Measurements from ENCODE around the gene RTTN. TPM values are rescaled to one million over a fixed set of nuclear protein-coding genes. Genes with fewer than 3 reads are reported as not detected.

The RTTN gene
- polyA plus RNA-seq, 2 of the 4 experiments (the other 2 are of a cell fraction), result 8.4 to 24.6 TPM

DNA sequence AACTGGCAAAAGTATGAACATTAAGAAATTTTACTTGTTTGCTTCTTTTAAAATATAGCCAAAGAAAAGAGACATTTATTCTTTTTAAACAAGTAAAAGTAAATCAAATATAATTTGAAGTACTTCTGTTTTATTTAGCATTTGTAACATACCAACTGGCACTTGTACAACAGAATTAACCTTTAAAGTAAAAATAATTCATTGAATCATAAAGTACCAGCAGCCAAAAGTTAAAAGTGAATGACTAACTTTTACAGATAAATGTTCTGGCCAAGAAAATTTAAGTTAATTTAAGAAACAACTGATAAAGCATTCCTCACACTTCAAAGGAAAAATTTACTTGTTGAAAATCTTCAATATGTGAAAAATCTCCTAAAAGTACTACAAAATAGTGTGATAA lies 23.8 kb downstream of the RTTN start:
- TF ChIP-seq, protein P1, sequence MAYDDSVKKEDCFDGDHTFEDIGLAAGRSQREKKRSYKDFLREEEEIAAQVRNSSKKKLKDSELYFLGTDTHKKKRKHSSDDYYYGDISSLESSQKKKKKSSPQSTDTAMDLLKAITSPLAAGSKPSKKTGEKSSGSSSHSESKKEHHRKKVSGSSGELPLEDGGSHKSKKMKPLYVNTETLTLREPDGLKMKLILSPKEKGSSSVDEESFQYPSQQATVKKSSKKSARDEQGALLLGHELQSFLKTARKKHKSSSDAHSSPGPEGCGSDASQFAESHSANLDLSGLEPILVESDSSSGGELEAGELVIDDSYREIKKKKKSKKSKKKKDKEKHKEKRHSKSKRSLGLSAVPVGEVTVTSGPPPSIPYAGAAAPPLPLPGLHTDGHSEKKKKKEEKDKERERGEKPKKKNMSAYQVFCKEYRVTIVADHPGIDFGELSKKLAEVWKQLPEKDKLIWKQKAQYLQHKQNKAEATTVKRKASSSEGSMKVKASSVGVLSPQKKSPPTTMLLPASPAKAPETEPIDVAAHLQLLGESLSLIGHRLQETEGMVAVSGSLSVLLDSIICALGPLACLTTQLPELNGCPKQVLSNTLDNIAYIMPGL (CRISPR knock-in tag; IDR thresholded peaks at IDR 0.05; ENCODE audit: borderline replicate concordance), result no peak
- TF ChIP-seq POLR2AphosphoS2 (conservative IDR thresholded peaks at IDR 0.05; ENCODE audit: low read length) (no peak), FOSL2 (IDR thresholded peaks at IDR 0.05) (no peak), FOSL2 (CRISPR knock-in tag; IDR thresholded peaks at IDR 0.05) (no peak), RNF2 (IDR thresholded peaks at IDR 0.05; ENCODE audit: borderline replicate concordance, low read depth) (no peak)
- TF ChIP-seq, protein P2, sequence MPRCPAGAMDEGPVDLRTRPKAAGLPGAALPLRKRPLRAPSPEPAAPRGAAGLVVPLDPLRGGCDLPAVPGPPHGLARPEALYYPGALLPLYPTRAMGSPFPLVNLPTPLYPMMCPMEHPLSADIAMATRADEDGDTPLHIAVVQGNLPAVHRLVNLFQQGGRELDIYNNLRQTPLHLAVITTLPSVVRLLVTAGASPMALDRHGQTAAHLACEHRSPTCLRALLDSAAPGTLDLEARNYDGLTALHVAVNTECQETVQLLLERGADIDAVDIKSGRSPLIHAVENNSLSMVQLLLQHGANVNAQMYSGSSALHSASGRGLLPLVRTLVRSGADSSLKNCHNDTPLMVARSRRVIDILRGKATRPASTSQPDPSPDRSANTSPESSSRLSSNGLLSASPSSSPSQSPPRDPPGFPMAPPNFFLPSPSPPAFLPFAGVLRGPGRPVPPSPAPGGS (IDR thresholded peaks at IDR 0.05), result no peak
- ChIA-PET CTCF (no interaction called here), POLR2A (no interaction called here)
- no peak for FAIRE-seq
- peaks cover 63% of the 10 kb centered on the region for H3K4me1 ChIP-seq
- H3K4me2 ChIP-seq, result peak overlapping the region; percentile 77
- no peaks in the 10 kb centered on the region for H3K9me3 ChIP-seq
- H3K4me3 ChIP-seq, result no peak overlapping the region
- no peak for ATAC-seq
- H3K27ac ChIP-seq, result peak overlapping the region in 1 of 2 experiments; percentile 81; a peak in 4 of 6 replicates
- DNase-seq (ENCODE audit: low read depth in 1 of 2, low spot score in 1 of 2), result no peak

DNA sequence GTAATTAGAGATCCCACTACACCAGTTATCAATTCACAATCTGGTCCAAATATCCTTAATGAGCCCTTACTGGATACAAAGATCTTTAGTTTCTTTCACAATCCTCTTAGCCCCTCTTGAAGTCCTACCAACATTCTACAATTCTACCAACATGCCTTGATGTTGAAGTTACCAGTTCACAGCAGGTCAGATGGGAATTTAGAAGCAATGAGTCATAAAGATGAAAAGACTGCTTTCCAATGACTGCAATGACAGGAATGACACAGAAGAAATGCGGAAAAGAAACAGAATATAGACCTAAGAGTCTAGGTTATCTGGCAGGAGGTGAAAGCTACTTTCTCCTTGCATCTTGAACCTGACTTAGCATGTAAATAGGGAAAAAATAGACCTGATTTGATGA lies 24.5 kb downstream of the RTTN start:
- peak; percentile 89 to 91 for ATAC-seq
- peaks cover 69% of the 10 kb centered on the region for H3K4me1 ChIP-seq
- H3K4me3 ChIP-seq, result no peak overlapping the region
- 0% methylated on average over 1 of the region's 1 CpG for WGBS (ENCODE audit: missing lambda C conversion rate)
- POLR2A ChIA-PET, result no interaction called here
- no peaks in the 10 kb centered on the region for H3K9me3 ChIP-seq
- peak overlapping the region; percentile 77 for H3K4me2 ChIP-seq
- peak; percentile 95 for FAIRE-seq
- CTCF ChIA-PET, result no interaction called here
- H3K27ac ChIP-seq, result peak overlapping the region; percentile 81 to 96
- TF ChIP-seq EHF (CRISPR knock-in tag; IDR thresholded peaks at IDR 0.05) (no peak), FOSL2 (IDR thresholded peaks at IDR 0.05) (peak; percentile 90), FOSL2 (CRISPR knock-in tag; IDR thresholded peaks at IDR 0.05) (peak; percentile 96), RFX5 (IDR thresholded peaks at IDR 0.05) (no peak), CEBPB (IDR thresholded peaks at IDR 0.05) (peak; percentile 53 to 65; a peak in 2 of 4 replicates), MAX (IDR thresholded peaks at IDR 0.05) (peak; percentile 41), RCOR1 (IDR thresholded peaks at IDR 0.05; ENCODE audit: low read depth, low read length) (no peak), KDM1A (IDR thresholded peaks at IDR 0.05; ENCODE audit: low read depth) (no peak), JUN (IDR thresholded peaks at IDR 0.05) (peak; percentile 59 to 72; a peak in 4 of 5 replicates), TFCP2L1 (CRISPR knock-in tag; IDR thresholded peaks at IDR 0.05) (no peak), EP300 (IDR thresholded peaks at IDR 0.05) (peak; percentile 76 to 87; a peak in 4 of 5 replicates), REST (IDR thresholded peaks at IDR 0.05) (no peak), RARB (CRISPR knock-in tag; IDR thresholded peaks at IDR 0.05) (no peak), FOXS1 (CRISPR knock-in tag; IDR thresholded peaks at IDR 0.05) (no peak), GATA3 (IDR thresholded peaks at IDR 0.05; ENCODE audit: borderline replicate concordance) (peak; percentile 88; the same call in 1 of the 2 replicates), RNF2 (IDR thresholded peaks at IDR 0.05; ENCODE audit: borderline replicate concordance, low read depth) (no peak), JUNB (IDR thresholded peaks at IDR 0.05) (peak; percentile 85)
- DNase-seq (ENCODE audit: low read depth in 1 of 2, low spot score in 1 of 2), result peak; percentile 25 to 84

All from A549 (cell line).